ENCODE measurements around the gene LINC00305.

Gene LINC00305

GRCh38 chr18:64115881-64116280, 33.0 kb downstream of the LINC00305 start:
- DNase-seq (ENCODE audit: low read depth): no peak

DNA sequence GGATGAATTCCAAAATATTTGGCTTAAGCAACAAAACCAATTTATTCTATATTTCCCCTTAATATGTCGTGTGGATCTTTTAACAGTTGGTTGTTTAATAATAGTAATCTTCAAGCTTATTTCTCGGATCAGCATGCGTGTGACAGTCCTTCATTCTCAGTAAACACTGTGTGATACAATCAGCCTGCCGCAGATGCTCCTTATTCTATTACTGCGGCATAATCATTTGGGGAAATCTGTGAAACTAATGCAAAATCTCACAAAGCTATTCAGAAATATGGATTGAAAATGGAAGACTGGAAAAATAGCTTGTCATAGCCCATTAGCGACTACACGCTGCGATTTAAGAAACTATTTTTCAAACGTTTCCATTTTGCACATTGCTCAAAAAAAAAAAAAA, 36.9 kb downstream of the LINC00305 start:
- DNase-seq (ENCODE audit: low read depth): no peak

- DNase-seq (ENCODE audit: low read depth): no peak
Measured at GRCh38 chr18:64110692-64111480, 38.0 kb downstream of the LINC00305 start.

DNA sequence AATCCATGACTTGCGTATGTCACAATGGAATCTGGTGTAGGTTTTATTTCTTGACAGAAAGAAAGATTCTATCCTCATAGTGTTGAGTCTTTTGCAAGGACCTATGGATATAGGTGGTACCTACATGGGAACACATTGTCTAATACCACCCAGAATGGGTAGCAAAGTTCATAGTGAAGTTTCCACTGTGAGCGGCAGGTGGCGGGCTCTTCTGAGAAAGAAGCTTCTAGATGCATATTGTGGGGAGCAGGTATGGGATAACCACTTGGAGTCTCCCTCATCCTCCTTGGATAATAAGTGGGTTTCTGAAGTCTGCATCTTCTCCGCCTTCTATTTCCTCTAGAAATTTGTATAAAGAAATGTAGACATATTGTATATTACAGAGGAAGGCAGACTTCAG, 44.9 kb downstream of the LINC00305 start:
- no peak for DNase-seq (ENCODE audit: low read depth)

- DNase-seq (ENCODE audit: low read depth): no peak
Measured at GRCh38 chr18:64100116-64100922, 48.6 kb downstream of the LINC00305 start.

- no peak for DNase-seq (ENCODE audit: low read depth)
Measured at GRCh38 chr18:64099244-64099643, 49.6 kb downstream of the LINC00305 start.

- no peak for DNase-seq (ENCODE audit: low read depth)
Measured at GRCh38 chr18:64097497-64097896, 51.4 kb downstream of the LINC00305 start.

DNA sequence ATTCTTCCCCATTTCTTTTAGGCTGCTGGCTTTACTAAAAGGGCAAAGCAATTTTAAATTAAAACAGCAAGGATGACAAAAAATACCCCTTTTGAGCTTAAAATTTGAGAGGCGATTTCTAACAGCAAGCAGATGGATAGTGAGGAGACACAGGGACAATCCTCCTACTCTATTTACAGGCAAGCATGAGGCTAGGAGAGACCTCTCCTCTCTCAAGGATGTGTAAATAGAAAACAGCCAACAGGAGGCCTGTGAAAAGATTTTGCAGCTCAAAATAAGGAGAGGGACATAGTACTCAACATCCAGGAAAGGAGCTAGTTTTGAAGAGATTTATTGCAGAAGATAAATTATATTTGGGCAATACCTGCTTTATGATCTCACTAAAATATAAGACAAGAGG, 53.8 kb downstream of the LINC00305 start:
- no peak for DNase-seq (ENCODE audit: low read depth)

GRCh38 chr18:64094210-64094609, 54.7 kb downstream of the LINC00305 start:
- no peak for DNase-seq (ENCODE audit: low read depth)

GRCh38 chr18:64091526-64091925, 57.4 kb downstream of the LINC00305 start:
- no peak for DNase-seq (ENCODE audit: low read depth)

GRCh38 chr18:64090876-64091275, 58.0 kb downstream of the LINC00305 start:
- DNase-seq (ENCODE audit: low read depth): no peak

DNA sequence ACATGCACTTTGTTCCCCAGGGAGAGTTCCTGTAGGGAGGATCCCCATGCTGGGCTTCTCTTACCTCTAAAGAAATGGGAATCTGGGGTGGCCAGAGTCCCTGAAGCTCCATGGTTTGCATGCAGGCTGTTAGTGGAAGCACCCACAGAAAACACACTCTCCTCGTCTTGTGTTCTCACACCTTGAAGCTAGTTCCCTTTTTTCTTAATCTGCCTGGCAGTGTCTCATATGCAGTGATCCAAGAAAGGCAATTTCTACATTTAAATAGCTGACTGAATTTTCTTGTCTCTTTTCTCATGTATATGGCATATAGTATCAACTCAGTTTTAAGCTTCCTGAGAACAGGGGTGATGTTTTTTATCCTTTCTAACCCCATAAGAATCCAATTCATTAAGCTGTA, 65.0 kb downstream of the LINC00305 start:
- DNase-seq (ENCODE audit: low read depth): no peak

GRCh38 chr18:64082513-64082912, 66.4 kb downstream of the LINC00305 start:
- DNase-seq (ENCODE audit: low read depth): no peak

GRCh38 chr18:64082054-64082453, 66.8 kb downstream of the LINC00305 start:
- DNase-seq (ENCODE audit: low read depth): no peak

- DNase-seq (ENCODE audit: low read depth): no peak
Measured at GRCh38 chr18:64073971-64074370, 74.9 kb downstream of the LINC00305 start.

DNA sequence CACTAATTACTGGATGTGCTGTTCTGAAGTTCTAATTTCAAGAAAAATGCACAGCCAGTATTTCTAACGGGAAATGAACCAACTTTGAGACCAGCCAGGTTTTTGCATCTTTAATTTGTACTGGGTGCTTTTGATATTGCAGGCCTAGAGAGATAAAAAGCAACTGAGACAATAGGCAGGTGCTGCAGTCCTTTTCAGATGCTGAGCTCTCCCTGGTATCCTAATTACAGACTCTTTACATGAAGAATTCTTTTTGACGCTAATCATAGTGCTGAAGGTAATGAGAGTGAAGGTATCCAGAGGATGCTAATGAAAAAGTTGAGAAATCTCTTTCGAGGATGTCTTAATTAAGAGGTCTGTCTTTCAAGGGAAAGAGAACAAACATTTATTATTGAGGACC, 93.9 kb downstream of the LINC00305 start:
- DNase-seq (ENCODE audit: low read depth): no peak

- no peak for DNase-seq (ENCODE audit: low read depth)
Measured at GRCh38 chr18:64053246-64053645, 95.6 kb downstream of the LINC00305 start.

GRCh38 chr18:64052772-64053171, 96.1 kb downstream of the LINC00305 start:
- DNase-seq (ENCODE audit: low read depth): no peak

- DNase-seq (ENCODE audit: low read depth): no peak
Measured at GRCh38 chr18:64044616-64045015, 104.3 kb downstream of the LINC00305 start.

DNA sequence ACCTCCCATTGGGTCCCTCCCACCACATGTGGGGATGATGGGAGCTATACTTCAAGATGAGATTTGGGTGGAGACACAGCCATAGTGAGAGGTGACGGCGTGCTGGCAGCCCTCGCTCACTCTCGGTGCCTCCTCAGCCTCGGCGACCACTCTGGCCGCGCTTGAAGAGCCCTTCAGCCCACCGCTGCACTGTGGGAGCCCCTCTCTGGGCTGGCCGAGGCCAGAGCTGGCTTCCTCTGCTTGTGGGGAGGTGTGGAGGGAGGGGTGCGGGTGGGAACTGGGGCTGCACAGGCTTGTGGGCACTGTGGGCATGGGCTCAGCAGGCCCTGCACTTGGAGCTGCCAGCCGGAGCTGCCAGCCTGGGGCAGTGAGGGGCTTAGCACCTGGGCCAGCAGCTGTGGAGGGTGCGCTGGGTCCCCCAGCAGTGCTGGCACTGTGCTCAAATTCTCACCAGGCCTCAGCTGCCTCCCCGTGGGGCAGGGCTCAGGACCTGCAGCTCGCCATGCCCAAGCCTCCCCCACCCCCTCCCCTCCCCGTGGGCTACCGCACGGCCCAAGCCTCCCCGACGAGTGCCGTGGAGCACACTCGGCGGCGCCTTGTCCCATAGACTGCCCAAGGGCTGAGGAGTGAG, 106.0 kb downstream of the LINC00305 start:
- no peak for DNase-seq (ENCODE audit: low read depth)

- DNase-seq (ENCODE audit: low read depth): no peak
Measured at GRCh38 chr18:64037812-64038414, 111.0 kb downstream of the LINC00305 start.

DNA sequence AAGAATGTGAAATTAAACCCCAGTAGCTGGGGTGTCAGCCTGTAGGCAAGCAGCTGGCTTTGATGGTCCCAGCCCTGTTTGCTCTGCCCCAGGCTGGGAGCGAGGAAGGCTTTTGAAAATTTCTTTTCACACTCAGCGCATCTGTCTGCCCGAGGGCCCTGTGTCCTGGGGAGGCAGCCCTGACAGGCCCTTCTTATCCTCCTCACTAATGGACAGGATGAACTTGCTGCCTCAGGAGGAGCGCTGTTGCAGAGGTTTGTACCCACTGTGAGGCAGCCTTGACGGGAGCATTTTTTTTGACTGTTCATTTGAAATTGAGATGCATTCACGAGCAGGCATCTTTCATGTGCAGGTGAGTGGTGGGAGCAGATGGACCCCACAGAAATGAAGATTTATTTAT, 116.6 kb downstream of the LINC00305 start:
- no peak for DNase-seq (ENCODE audit: low read depth)

GRCh38 chr18:64031411-64031810, 117.5 kb downstream of the LINC00305 start:
- no peak for DNase-seq (ENCODE audit: low read depth)
